Panc1 (cell line): ENCODE results near the gene HABP2. TPM values are rescaled to one million over a fixed set of nuclear protein-coding genes. Genes with fewer than 3 reads are reported as not detected.

ENCODE experiments used
- ATAC-seq: fragments of 200-7000 bp; cut with Tn5 transposase; 2 replicates; pipeline ENCODE4 v1.9.1; 2020; ENCODE audit warnings: mild to moderate bottlenecking, moderate library complexity
- BruUV-seq: library from RNA; stranded (reverse); fragments of 400-500 nt; replicated peaks from 2 replicates; lab custom pipeline; 2021; lab: Mats Ljungman, UMichigan
- CTCF ChIA-PET: fragments of 300-600 bp; sonication (Branson Sonifier 250); formaldehyde crosslinking; loops from one replicate; lab custom pipeline; 2022; ENCODE audit warnings: antibody characterized with exemption; lab: Charles Lee
- POLR2A ChIA-PET: fragments of 300-600 bp; sonication (Branson Sonifier 250); formaldehyde crosslinking; loops from one replicate; lab custom pipeline; 2022; ENCODE audit warnings: antibody characterized with exemption; lab: Charles Lee
- DNase-seq: peaks from one replicate; pipeline ENCODE4 v3.0.0-alpha.2; 2010; ENCODE audit warnings: low read depth, low spot score
- H3K27ac ChIP-seq: 2 replicates; pipeline ENCODE4 v1.5.1; 2011; ENCODE audit warnings: mild to moderate bottlenecking, low read length, inconsistent platforms
- H3K27me3 ChIP-seq: fragments of 200-500 bp; sonication (Bioruptor generic); 2 replicates; pipeline ENCODE4 v1.6.0; 2014; ENCODE audit warnings: low read length, inconsistent platforms; ENCODE audit not compliant: control insufficient read depth, insufficient read depth
- H3K36me3 ChIP-seq: fragments of 200-500 bp; sonication (Bioruptor generic); 2 replicates; pipeline ENCODE4 v1.5.1; 2014; ENCODE audit warnings: inconsistent platforms, mild to moderate bottlenecking, low read length, moderate library complexity; ENCODE audit not compliant: control insufficient read depth, insufficient read depth
- H3K4me1 ChIP-seq: 2 replicates; pipeline ENCODE4 v1.5.1; 2011; ENCODE audit warnings: inconsistent platforms, mild to moderate bottlenecking, low read length, moderate library complexity; ENCODE audit not compliant: control insufficient read depth, insufficient read depth
- H3K4me3 ChIP-seq, 2 experiments: 2 replicates each; pipeline ENCODE4 v1.5.1; 2011 to 2012; ENCODE audit warnings: low read depth in 2 of 2, low read length in 2 of 2, mild to moderate bottlenecking in 2 of 2, inconsistent platforms in 1 of 2, moderate library complexity in 1 of 2
- H3K9me3 ChIP-seq: fragments of 200-500 bp; sonication (Bioruptor generic); 2 replicates; pipeline ENCODE4 v1.5.1; 2014; ENCODE audit warnings: low read depth, mild to moderate bottlenecking, inconsistent platforms, low read length, moderate library complexity; ENCODE audit not compliant: control insufficient read depth, insufficient read depth
- CTCF ChIP-seq: fragments of 450-650 bp; IDR thresholded peaks from 2 replicates; pipeline ENCODE4 v1.5.1; 2017; ENCODE audit warnings: mild to moderate bottlenecking
- POLR2AphosphoS5 ChIP-seq: IDR thresholded peaks from 2 replicates; pipeline ENCODE4 v1.6.1; 2012; ENCODE audit warnings: mild to moderate bottlenecking, low read depth, low read length, moderate library complexity
- REST ChIP-seq, 2 experiments: IDR thresholded peaks; 2 replicates each; pipeline ENCODE4 v1.6.1; 2011 to 2012; ENCODE audit warnings: low read depth in 2 of 2, control low read depth in 1 of 2, low read length in 1 of 2, mild to moderate bottlenecking in 1 of 2, moderate library complexity in 1 of 2; ENCODE audit not compliant: insufficient read depth in 1 of 2
- in situ Hi-C: cut with HindIII; loops from 2 replicates; pipeline ENCODE4 v1.10.0; 2016; ENCODE audit warnings: low sequenced_read_pairs, low pct_unique_long_range_greater_than_20kb
- intact Hi-C: fragments of 100-400 bp; cut with micrococcal nuclease; formaldehyde crosslinking; loops from one replicate; pipeline ENCODE4 v1.10.0; 2022; ENCODE audit not compliant: unreplicated experiment
- total RNA-seq: library from RNA; stranded (reverse); gene quantifications from one replicate; pipeline ENCODE4 v1.2.1, GENCODE V29; 2021; ENCODE audit not compliant: unreplicated experiment

HABP2 gene
- total RNA-seq, 1 experiment from 2014 or later, result 0.13 TPM

GRCh38 chr10:113604572-113604971, 51.7 kb downstream of the HABP2 start:
- Histone ChIP-seq H3K27ac (no peak overlapping the region), H3K36me3 (no peaks in the 10 kb centered on the region), H3K9me3 (no peaks in the 10 kb centered on the region), H3K4me1 (no peaks in the 10 kb centered on the region), H3K27me3 (peaks cover 2% of the 10 kb centered on the region), H3K4me3 (no peak overlapping the region)
- DNase-seq (no peak), ATAC-seq (no peak)
- no TSS peak for BruUV-seq
- in situ Hi-C loops (no loop called here), intact Hi-C loops (no loop called here)
- POLR2A ChIA-PET, result no interaction called here
- TF ChIP-seq REST (IDR thresholded peaks at IDR 0.05; ENCODE audit: insufficient read depth in 1 of 2, low read depth in 2 of 2, low read length in 1 of 2), result no peak
- CTCF ChIA-PET, result no interaction called here

GRCh38 chr10:113605268-113605978, 52.6 kb downstream of the HABP2 start:
- no peaks in the 10 kb centered on the region for H3K36me3 ChIP-seq
- H3K4me3 ChIP-seq, result no peak overlapping the region
- intact Hi-C loops (no loop called here), in situ Hi-C loops (no loop called here)
- ATAC-seq (no peak), DNase-seq (no peak)
- CTCF ChIA-PET, result no interaction called here
- no peaks in the 10 kb centered on the region for H3K4me1 ChIP-seq
- TF ChIP-seq POLR2AphosphoS5, result no peak
- no peak for TF ChIP-seq CTCF
- BruUV-seq, result no TSS peak
- H3K27me3 ChIP-seq, result no peaks in the 10 kb centered on the region; the same call in 1 of the 2 replicates
- H3K27ac ChIP-seq, result no peak overlapping the region
- H3K9me3 ChIP-seq, result no peaks in the 10 kb centered on the region
- POLR2A ChIA-PET, result interaction anchor here (0.6 kb wide), 1 partner anchor 26 kb away, joined by 4 read pairs; no protein-coding TSS in a partner anchor

GRCh38 chr10:113609704-113610108, 56.9 kb downstream of the HABP2 start:
- Histone ChIP-seq H3K36me3 (no peaks in the 10 kb centered on the region), H3K9me3 (no peaks in the 10 kb centered on the region), H3K27ac (no peak overlapping the region), H3K27me3 (no peaks in the 10 kb centered on the region; the same call in 1 of the 2 replicates), H3K4me1 (no peaks in the 10 kb centered on the region), H3K4me3 (no peak overlapping the region)
- no TSS peak for BruUV-seq
- ChIA-PET CTCF (no interaction called here), POLR2A (no interaction called here)
- DNase-seq (no peak), ATAC-seq (no peak)
- TF ChIP-seq POLR2AphosphoS5, result no peak
- intact Hi-C loops (no loop called here), in situ Hi-C loops (no loop called here)
